GM23248 (cell line): ENCODE data around the gene ACSL6.

ENCODE experiments used
- EZH2 ChIP-seq: fragments of 200-600 bp; sonication (generic); IDR thresholded peaks from 2 replicates; pipeline ENCODE4 v1.6.1; 2018; ENCODE audit warnings: antibody characterized with exemption, mild to moderate bottlenecking; ENCODE audit not compliant: insufficient read depth, poor library complexity, severe bottlenecking
- EZH2phosphoT487 ChIP-seq: fragments of 200-600 bp; sonication (generic); IDR thresholded peaks from 2 replicates; pipeline ENCODE4 v1.6.1; 2018; ENCODE audit warnings: antibody characterized with exemption, moderate library complexity, mild to moderate bottlenecking, low read depth; ENCODE audit not compliant: insufficient read depth

- TF ChIP-seq EZH2phosphoT487 (no peak), EZH2 (no peak)
Observed at GRCh38 chr5:132001647-132002561, 9.6 kb downstream of the ACSL6 start.
